ENCODE measurements around the gene MGMT. TPM values are rescaled to one million over a fixed set of nuclear protein-coding genes. Genes with fewer than 3 reads are reported as not detected.

Gene MGMT
- total and polyA plus RNA-seq, 9 of the 15 experiments (the other 6 are each of a cell fraction or from before 2014, with no cell fraction given): 0.03 to 0.29 (median 0.11) TPM; not detected in 4

DNA sequence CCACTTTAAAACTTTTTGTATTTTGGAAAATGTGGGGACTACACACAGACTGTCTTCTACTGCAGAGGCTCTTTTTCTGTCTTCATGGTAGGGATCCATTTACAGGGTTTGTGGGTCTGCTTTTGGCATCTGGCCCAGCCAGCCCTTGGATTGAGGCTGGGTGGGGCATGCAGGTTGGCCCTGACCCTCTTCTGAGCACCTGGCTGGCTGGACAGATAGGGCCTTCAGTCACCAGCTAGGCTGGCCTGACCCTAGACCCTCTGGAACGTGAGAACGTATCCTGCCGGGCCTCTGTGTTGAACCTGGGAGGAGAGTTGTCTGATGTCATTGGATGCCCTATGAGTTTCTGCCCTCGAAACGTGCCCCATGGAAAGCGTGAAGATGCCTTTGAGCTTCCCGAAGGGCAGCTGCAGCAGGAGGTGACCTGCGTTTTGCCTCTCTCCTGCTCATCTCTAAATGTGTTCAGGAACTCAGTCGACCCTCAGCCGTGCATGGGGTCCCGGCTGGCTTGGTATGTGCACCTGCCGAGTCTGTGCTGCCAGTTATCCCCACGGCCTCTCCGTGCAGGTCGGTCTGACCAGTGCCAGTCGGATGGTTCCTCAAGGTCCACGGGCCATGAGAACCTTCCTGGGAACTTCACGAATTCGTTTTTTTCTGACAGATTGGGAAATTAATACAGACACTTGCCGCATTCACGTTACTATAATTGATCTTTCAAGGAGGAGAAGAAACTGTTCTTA lies 74.9 kb downstream of the MGMT start:
- H3K9ac ChIP-seq (ENCODE audit: insufficient read depth in 1 of 2, low read depth in 2 of 2, low read length in 2 of 2): no peak overlapping the region
- no peaks in the 10 kb centered on the region for H3K79me2 ChIP-seq (ENCODE audit: control insufficient read depth, insufficient read depth, low read length)
- no peaks in the 10 kb centered on the region for H3K4me1 ChIP-seq (replicated peaks in 1 of 2; ENCODE audit: control insufficient read depth in 2 of 2, insufficient read depth in 2 of 2, low read length in 2 of 2)
- H3K9me1 ChIP-seq (ENCODE audit: control insufficient read depth, insufficient read depth, low read length): no peaks in the 10 kb centered on the region
- H3K27me3 ChIP-seq (ENCODE audit: control insufficient read depth in 2 of 2, insufficient read depth in 2 of 2, low read length in 2 of 2): peaks cover 0 to 16% of the 10 kb centered on the region in 2 experiments; a peak in 2 of 5 replicates
- no peak for DNase-seq (ENCODE audit: extremely low read depth in 1 of 4, low spot score in 3 of 4)
- H3K27ac ChIP-seq (ENCODE audit: extremely low read depth, low read depth, low read length): no peak overlapping the region
- H2AFZ ChIP-seq (ENCODE audit: low read depth, low read length): no peak overlapping the region
- H3K9me3 ChIP-seq (replicated peaks; ENCODE audit: control insufficient read depth, insufficient read depth, low read depth, low read length): no peaks in the 10 kb centered on the region
- H3K4me3 ChIP-seq: no peak overlapping the region
- CTCF ChIA-PET (ENCODE audit: low intra/inter-chr PET ratio): no interaction called here
- ATAC-seq: no peak
- H3K36me3 ChIP-seq (ENCODE audit: control insufficient read depth, insufficient read depth, low read length): no peaks in the 10 kb centered on the region
- POLR2A ChIA-PET: interaction anchor here (0.5 kb wide), 1 partner anchor 58 kb away, joined by 3 read pairs; no protein-coding TSS in a partner anchor
- no peak for FAIRE-seq
- WGBS (ENCODE audit: insufficient coverage, low coverage, missing lambda C conversion rate): 0% methylated on average over 13 of the region's 21 CpGs
- no peaks in the 10 kb centered on the region for H4K20me1 ChIP-seq (replicated peaks; ENCODE audit: control insufficient read depth, insufficient read depth, low read length)
- in situ Hi-C loops (cut with MboI): no loop called here
- intact Hi-C loops (cut with micrococcal nuclease): no loop called here
- no peak overlapping the region for H3K4me2 ChIP-seq (ENCODE audit: insufficient read depth, low read length)
- no TSS peak for BruUV-seq (replicated peaks)
- TF ChIP-seq ZKSCAN8 (CRISPR knock-in tag; IDR thresholded peaks at IDR 0.05) (no peak), ARID1B (IDR thresholded peaks at IDR 0.05) (no peak), ZNF23 (CRISPR knock-in tag; IDR thresholded peaks at IDR 0.05) (no peak), NR1H2 (CRISPR knock-in tag; IDR thresholded peaks at IDR 0.05) (no peak), ZNF24 (IDR thresholded peaks at IDR 0.05) (no peak), MTF1 (CRISPR knock-in tag; IDR thresholded peaks at IDR 0.05; ENCODE audit: borderline replicate concordance) (no peak), KDM4B (IDR thresholded peaks at IDR 0.05; ENCODE audit: borderline replicate concordance in 2 of 2, low read depth in 1 of 2) (no peak), CEBPB (tag; IDR thresholded peaks at IDR 0.05) (no peak), ZNF512 (tag; IDR thresholded peaks at IDR 0.05) (no peak), POLR3A (IDR thresholded peaks at IDR 0.05; ENCODE audit: borderline replicate concordance, extremely low read depth, insufficient read depth, insufficient read length) (no peak), ZNF717 (CRISPR knock-in tag; IDR thresholded peaks at IDR 0.05) (no peak), MYNN (IDR thresholded peaks at IDR 0.05) (no peak), MYNN (CRISPR knock-in tag; IDR thresholded peaks at IDR 0.05) (no peak), ATF4 (CRISPR knock-in tag; IDR thresholded peaks at IDR 0.05) (no peak), NR2C1 (IDR thresholded peaks at IDR 0.05) (no peak), NR2C1 (tag; IDR thresholded peaks at IDR 0.05) (no peak), ZNF124 (CRISPR knock-in tag; IDR thresholded peaks at IDR 0.05) (no peak)
- TF ChIP-seq, protein P1, sequence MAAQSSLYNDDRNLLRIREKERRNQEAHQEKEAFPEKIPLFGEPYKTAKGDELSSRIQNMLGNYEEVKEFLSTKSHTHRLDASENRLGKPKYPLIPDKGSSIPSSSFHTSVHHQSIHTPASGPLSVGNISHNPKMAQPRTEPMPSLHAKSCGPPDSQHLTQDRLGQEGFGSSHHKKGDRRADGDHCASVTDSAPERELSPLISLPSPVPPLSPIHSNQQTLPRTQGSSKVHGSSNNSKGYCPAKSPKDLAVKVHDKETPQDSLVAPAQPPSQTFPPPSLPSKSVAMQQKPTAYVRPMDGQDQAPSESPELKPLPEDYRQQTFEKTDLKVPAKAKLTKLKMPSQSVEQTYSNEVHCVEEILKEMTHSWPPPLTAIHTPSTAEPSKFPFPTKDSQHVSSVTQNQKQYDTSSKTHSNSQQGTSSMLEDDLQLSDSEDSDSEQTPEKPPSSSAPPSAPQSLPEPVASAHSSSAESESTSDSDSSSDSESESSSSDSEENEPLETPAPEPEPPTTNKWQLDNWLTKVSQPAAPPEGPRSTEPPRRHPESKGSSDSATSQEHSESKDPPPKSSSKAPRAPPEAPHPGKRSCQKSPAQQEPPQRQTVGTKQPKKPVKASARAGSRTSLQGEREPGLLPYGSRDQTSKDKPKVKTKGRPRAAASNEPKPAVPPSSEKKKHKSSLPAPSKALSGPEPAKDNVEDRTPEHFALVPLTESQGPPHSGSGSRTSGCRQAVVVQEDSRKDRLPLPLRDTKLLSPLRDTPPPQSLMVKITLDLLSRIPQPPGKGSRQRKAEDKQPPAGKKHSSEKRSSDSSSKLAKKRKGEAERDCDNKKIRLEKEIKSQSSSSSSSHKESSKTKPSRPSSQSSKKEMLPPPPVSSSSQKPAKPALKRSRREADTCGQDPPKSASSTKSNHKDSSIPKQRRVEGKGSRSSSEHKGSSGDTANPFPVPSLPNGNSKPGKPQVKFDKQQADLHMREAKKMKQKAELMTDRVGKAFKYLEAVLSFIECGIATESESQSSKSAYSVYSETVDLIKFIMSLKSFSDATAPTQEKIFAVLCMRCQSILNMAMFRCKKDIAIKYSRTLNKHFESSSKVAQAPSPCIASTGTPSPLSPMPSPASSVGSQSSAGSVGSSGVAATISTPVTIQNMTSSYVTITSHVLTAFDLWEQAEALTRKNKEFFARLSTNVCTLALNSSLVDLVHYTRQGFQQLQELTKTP (IDR thresholded peaks at IDR 0.05; ENCODE audit: low read depth in 1 of 2, partially characterized antibody in 2 of 2): no peak

Data from K562 (cell line).